ENCODE results near the gene TMEM134. TPM values are rescaled to one million over a fixed set of nuclear protein-coding genes. Genes with fewer than 3 reads are reported as not detected.

The TMEM134 gene
- polyA plus RNA-seq, 2 of the 4 experiments (the other 2 are of a cell fraction): 18.8 to 20.6 TPM

- Histone ChIP-seq H3K4me2 (no peak overlapping the region), H3K4me3 (no peak overlapping the region), H3K9me3 (no peaks in the 10 kb centered on the region), H3K4me1 (no peaks in the 10 kb centered on the region), H3K27ac (no peak overlapping the region)
- ATAC-seq (no peak), FAIRE-seq (no peak), DNase-seq (ENCODE audit: low read depth in 1 of 2, low spot score in 1 of 2) (no peak)
- ChIA-PET POLR2A (no interaction called here), CTCF (interaction anchor here (0.9 to 1.4 kb wide), 2 partner anchors 25 to 56 kb away, joined by 3 read pairs; no protein-coding TSS in a partner anchor)
- 93% methylated on average over 43 of the region's 59 CpGs for WGBS (ENCODE audit: missing lambda C conversion rate)
- TF ChIP-seq SREBF2 (IDR thresholded peaks at IDR 0.05) (no peak), ELK1 (IDR thresholded peaks at IDR 0.05; ENCODE audit: low read depth, low read length) (no peak), MAX (IDR thresholded peaks at IDR 0.05) (no peak), E2F6 (IDR thresholded peaks at IDR 0.05; ENCODE audit: borderline replicate concordance, low read depth) (no peak), TP53 (CRISPR knock-in tag; IDR thresholded peaks at IDR 0.05) (no peak), HEYL (CRISPR knock-in tag; IDR thresholded peaks at IDR 0.05) (no peak), FOXS1 (CRISPR knock-in tag; IDR thresholded peaks at IDR 0.05) (no peak), RARB (CRISPR knock-in tag; IDR thresholded peaks at IDR 0.05) (no peak), CBX2 (IDR thresholded peaks at IDR 0.05; ENCODE audit: borderline replicate concordance, low read depth) (no peak), HOXA7 (CRISPR knock-in tag; IDR thresholded peaks at IDR 0.05) (no peak), HDAC2 (IDR thresholded peaks at IDR 0.05) (no peak), FOSL2 (IDR thresholded peaks at IDR 0.05) (no peak), FOSL2 (CRISPR knock-in tag; IDR thresholded peaks at IDR 0.05) (no peak), PHF8 (IDR thresholded peaks at IDR 0.05; ENCODE audit: borderline replicate concordance, low read depth) (no peak), HOXB13 (CRISPR knock-in tag; IDR thresholded peaks at IDR 0.05; ENCODE audit: low read depth) (no peak), POLR2A (IDR thresholded peaks at IDR 0.05; ENCODE audit: low read length) (no peak), RAD21 (conservative IDR thresholded peaks at IDR 0.05 in 1 of 2, IDR thresholded peaks at IDR 0.05 in 1 of 2) (no peak), GATA3 (IDR thresholded peaks at IDR 0.05; ENCODE audit: borderline replicate concordance) (no peak), HOXB5 (CRISPR knock-in tag; IDR thresholded peaks at IDR 0.05) (no peak), POLR2AphosphoS2 (conservative IDR thresholded peaks at IDR 0.05; ENCODE audit: low read length) (no peak)
These were observed 25.6 kb upstream of the TMEM134 start for GRCh38 chr11:67494371-67495233.

- no peak for FAIRE-seq
- Histone ChIP-seq H3K4me1 (no peaks in the 10 kb centered on the region), H3K9me3 (no peaks in the 10 kb centered on the region), H3K4me3 (no peak overlapping the region), H3K4me2 (no peak overlapping the region), H3K27ac (no peak overlapping the region)
- 97% methylated on average over 50 of the region's 65 CpGs for WGBS (ENCODE audit: missing lambda C conversion rate)
- TF ChIP-seq FOXS1 (CRISPR knock-in tag; IDR thresholded peaks at IDR 0.05) (no peak), CEBPB (IDR thresholded peaks at IDR 0.05) (no peak), REST (IDR thresholded peaks at IDR 0.05) (no peak), USF2 (IDR thresholded peaks at IDR 0.05) (no peak), RAD21 (conservative IDR thresholded peaks at IDR 0.05 in 1 of 2, IDR thresholded peaks at IDR 0.05 in 1 of 2) (no peak), CTCF (IDR thresholded peaks at IDR 0.05) (no peak)
- ChIA-PET CTCF (interaction anchor here (1.1 to 2.8 kb wide), 3 partner anchors 55 to 148 kb away, joined by 3 to 10 read pairs (median 3); partner anchors contain the start of gene PPP1CA), POLR2A (no interaction called here)
- no peak for ATAC-seq
- DNase-seq (ENCODE audit: low read depth in 1 of 2, low spot score in 1 of 2): no peak
These were observed 24.7 kb upstream of the TMEM134 start for GRCh38 chr11:67493548-67494370.

All from A549 (cell line).